DOHH2 (cell line): ENCODE results near the gene PDHX.

ENCODE experiments used
- CTCF ChIP-seq: fragments of 200-600 bp; sonication (generic); IDR thresholded peaks from one replicate; pipeline ENCODE4 v1.5.1; 2014; ENCODE audit warnings: antibody characterized with exemption, mild to moderate bottlenecking, low read depth, low read length; ENCODE audit not compliant: poor library complexity, severe bottlenecking
- EZH2phosphoT487 ChIP-seq: fragments of 200-600 bp; sonication (generic); IDR thresholded peaks from 2 replicates; pipeline ENCODE4 v1.6.1; 2017; ENCODE audit warnings: borderline replicate concordance, mild to moderate bottlenecking, antibody characterized with exemption, low read length, moderate library complexity, mixed read lengths

GRCh38 chr11:35031867-35032266 is 115.4 kb downstream of the PDHX start:
- no peak for TF ChIP-seq CTCF
- TF ChIP-seq EZH2phosphoT487, result no peak
